Fibroblast of pulmonary artery (primary cell): Measurements from ENCODE around the gene ANTXR2.
A peak's percentile ranks its signal among the peaks of the same experiment; 100 is the strongest.

Experiments
- DNase-seq: peaks from one replicate; pipeline ENCODE4 v3.0.0-alpha.2; 2010; ENCODE audit warnings: low read depth
- H3K4me3 ChIP-seq: replicated peaks from 2 replicates; pipeline ENCODE4 v1.5.1; 2011; ENCODE audit warnings: low read depth, mild to moderate bottlenecking, control low read depth, low read length, moderate library complexity
- CTCF ChIP-seq: IDR thresholded peaks from 2 replicates; pipeline ENCODE4 v1.5.1; 2011; ENCODE audit warnings: mild to moderate bottlenecking, control low read depth, low read length, inconsistent platforms; ENCODE audit errors: missing control alignments

ANTXR2 gene

GRCh38 chr4:80029364-80029763 lies 43.7 kb downstream of the ANTXR2 start:
- no peak for DNase-seq
- H3K4me3 ChIP-seq, result no peak overlapping the region
- TF ChIP-seq CTCF, result no peak

- no peak for TF ChIP-seq CTCF
These were observed 45.4 kb downstream of the ANTXR2 start for GRCh38 chr4:80027611-80028010.

GRCh38 chr4:80026100-80026499 lies 46.9 kb downstream of the ANTXR2 start:
- DNase-seq, result no peak
- H3K4me3 ChIP-seq, result no peak overlapping the region
- no peak for TF ChIP-seq CTCF

More at GRCh38 chr4:80027611-80028010, 45.4 kb downstream of the ANTXR2 start:
- H3K4me3 ChIP-seq, result no peak overlapping the region
- DNase-seq, result no peak

- H3K4me3 ChIP-seq, result no peak overlapping the region
- DNase-seq, result no peak
- TF ChIP-seq CTCF, result no peak
These were observed 48.7 kb downstream of the ANTXR2 start for GRCh38 chr4:80024335-80024734.

- TF ChIP-seq CTCF, result no peak
- DNase-seq, result no peak
These were observed 50.7 kb downstream of the ANTXR2 start for GRCh38 chr4:80022282-80022681.

GRCh38 chr4:80017125-80017854 lies 55.7 kb downstream of the ANTXR2 start:
- no peak overlapping the region for H3K4me3 ChIP-seq
- TF ChIP-seq CTCF, result no peak
- DNase-seq, result peak; percentile 82

More at GRCh38 chr4:80022282-80022681, 50.7 kb downstream of the ANTXR2 start:
- H3K4me3 ChIP-seq, result no peak overlapping the region

- no peak for TF ChIP-seq CTCF
- no peak overlapping the region for H3K4me3 ChIP-seq
- no peak for DNase-seq
These were observed 56.5 kb downstream of the ANTXR2 start for GRCh38 chr4:80016506-80016905.
